GM20000 (cell line): ENCODE data around the gene CCL1.

Experiments
- DNase-seq: peaks from one replicate; pipeline ENCODE4 v3.0.0; 2012; ENCODE audit warnings: low spot score
- TF ChIP-seq, protein P1 (sequence below): IDR thresholded peaks from 2 replicates; pipeline ENCODE4 v1.5.1; 2012; ENCODE audit warnings: mild to moderate bottlenecking, control low read depth; ENCODE audit errors: extremely low read depth, missing control alignments

Gene CCL1

DNA sequence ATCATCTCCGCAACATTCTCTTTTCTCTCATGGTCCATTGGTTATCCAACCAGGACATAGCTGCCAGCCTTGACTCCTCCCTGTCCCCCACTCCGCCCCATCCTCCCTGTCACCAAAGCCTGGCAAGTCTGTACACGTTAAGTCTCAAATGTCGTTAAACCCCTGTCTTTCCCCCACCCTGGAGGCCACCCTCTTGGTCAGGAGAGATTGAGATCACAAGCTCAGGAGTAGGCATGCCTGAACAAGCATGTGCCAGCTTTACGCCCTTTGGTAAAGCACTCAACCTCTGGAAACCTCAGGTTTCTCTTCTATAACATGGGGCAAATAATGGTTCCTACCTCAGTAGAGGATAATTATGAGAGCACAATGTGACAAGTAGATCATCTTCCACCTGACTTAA is 38.1 kb upstream of the CCL1 start:
- no peak for DNase-seq
- TF ChIP-seq, protein P1, sequence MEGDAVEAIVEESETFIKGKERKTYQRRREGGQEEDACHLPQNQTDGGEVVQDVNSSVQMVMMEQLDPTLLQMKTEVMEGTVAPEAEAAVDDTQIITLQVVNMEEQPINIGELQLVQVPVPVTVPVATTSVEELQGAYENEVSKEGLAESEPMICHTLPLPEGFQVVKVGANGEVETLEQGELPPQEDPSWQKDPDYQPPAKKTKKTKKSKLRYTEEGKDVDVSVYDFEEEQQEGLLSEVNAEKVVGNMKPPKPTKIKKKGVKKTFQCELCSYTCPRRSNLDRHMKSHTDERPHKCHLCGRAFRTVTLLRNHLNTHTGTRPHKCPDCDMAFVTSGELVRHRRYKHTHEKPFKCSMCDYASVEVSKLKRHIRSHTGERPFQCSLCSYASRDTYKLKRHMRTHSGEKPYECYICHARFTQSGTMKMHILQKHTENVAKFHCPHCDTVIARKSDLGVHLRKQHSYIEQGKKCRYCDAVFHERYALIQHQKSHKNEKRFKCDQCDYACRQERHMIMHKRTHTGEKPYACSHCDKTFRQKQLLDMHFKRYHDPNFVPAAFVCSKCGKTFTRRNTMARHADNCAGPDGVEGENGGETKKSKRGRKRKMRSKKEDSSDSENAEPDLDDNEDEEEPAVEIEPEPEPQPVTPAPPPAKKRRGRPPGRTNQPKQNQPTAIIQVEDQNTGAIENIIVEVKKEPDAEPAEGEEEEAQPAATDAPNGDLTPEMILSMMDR = no peak

- TF ChIP-seq, protein P1 = no peak
- DNase-seq = no peak
Measured at GRCh38 chr17:34400301-34400931, 37.4 kb upstream of the CCL1 start.

DNA sequence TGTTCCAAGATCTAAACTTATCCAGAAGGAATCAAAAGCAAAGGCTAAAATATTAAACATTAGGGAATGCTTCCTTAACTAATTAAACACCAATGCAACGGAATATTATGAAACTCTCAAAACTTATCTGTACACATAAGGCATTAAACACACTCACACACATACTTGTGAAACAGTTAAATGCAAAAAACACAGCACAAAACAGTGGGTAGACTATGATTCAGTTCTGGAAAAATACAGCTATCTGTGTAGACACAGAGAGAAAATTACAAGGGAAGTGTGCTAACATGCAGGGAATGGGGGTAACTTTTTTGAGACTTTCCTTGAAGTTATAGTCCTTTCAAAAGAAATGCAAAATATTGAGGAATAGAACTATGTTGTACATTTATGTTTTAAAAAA is 36.7 kb upstream of the CCL1 start:
- TF ChIP-seq, protein P1 = no peak
- no peak for DNase-seq

DNA sequence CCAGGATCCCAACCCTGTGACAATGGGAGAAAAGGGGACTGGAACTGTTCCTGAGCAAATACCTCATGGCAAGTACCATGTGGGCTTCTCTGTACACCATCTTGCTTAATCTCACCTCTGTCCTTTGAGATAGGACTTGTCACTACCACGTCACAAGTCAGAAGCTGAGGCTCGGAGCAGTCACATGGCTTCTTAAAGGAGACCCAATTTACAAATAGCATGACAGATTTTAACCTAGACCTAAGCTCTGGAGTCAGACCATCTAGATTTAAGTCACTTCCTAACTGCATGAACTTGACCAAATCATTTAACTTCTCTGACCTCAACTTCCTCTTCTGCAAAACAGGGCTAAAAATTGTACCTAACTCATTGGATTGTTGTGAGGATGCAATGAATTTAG is 36.0 kb upstream of the CCL1 start:
- no peak for DNase-seq
- TF ChIP-seq, protein P1 = no peak

GRCh38 chr17:34397265-34397664 is 34.2 kb upstream of the CCL1 start:
- TF ChIP-seq, protein P1 = no peak
- no peak for DNase-seq

DNA sequence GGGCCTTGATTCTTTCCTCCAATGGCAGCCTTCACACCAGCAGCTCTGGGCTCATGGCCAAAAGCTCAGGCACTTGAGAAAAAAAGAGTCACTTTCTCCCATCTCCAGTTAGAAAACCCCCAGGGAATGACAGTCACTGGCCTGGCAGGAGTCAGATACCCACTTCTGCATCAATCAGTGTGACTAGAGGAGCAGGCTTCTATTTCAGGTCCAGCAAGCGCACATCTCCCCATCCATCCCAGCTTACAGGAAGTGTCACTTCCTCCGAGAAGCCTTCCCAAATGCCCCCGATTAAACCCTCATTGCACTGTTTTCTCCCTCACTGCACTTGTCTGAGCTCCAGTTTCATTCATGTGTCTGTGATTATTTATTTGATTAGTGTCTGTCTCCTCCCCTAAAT is 30.4 kb upstream of the CCL1 start:
- TF ChIP-seq, protein P1 = no peak
- DNase-seq = no peak

- TF ChIP-seq, protein P1 = no peak
- DNase-seq = no peak
Measured at GRCh38 chr17:34391241-34391640, 28.2 kb upstream of the CCL1 start.
